Epithelial cell of esophagus (primary cell): ENCODE measurements around the gene KCNT1.
"Not testable (repeated sequence)": the region's sequence is repeated elsewhere in the genome, so short reads cannot be mapped to it uniquely, and the experiment has no call there.

Experiments used
- DNase-seq: peaks from one replicate; pipeline ENCODE4 v3.0.0; 2010; ENCODE audit warnings: low read depth
- H3K4me3 ChIP-seq: 2 replicates; pipeline ENCODE4 v1.5.1; 2011; ENCODE audit warnings: mild to moderate bottlenecking, low read length, control low read depth
- TF ChIP-seq, protein P1 (sequence below): IDR thresholded peaks from 2 replicates; pipeline ENCODE4 v1.5.1; 2011; ENCODE audit warnings: low read depth, mild to moderate bottlenecking, low read length, control low read depth, inconsistent platforms; ENCODE audit not compliant: insufficient read depth; ENCODE audit errors: missing control alignments

The KCNT1 gene

DNA sequence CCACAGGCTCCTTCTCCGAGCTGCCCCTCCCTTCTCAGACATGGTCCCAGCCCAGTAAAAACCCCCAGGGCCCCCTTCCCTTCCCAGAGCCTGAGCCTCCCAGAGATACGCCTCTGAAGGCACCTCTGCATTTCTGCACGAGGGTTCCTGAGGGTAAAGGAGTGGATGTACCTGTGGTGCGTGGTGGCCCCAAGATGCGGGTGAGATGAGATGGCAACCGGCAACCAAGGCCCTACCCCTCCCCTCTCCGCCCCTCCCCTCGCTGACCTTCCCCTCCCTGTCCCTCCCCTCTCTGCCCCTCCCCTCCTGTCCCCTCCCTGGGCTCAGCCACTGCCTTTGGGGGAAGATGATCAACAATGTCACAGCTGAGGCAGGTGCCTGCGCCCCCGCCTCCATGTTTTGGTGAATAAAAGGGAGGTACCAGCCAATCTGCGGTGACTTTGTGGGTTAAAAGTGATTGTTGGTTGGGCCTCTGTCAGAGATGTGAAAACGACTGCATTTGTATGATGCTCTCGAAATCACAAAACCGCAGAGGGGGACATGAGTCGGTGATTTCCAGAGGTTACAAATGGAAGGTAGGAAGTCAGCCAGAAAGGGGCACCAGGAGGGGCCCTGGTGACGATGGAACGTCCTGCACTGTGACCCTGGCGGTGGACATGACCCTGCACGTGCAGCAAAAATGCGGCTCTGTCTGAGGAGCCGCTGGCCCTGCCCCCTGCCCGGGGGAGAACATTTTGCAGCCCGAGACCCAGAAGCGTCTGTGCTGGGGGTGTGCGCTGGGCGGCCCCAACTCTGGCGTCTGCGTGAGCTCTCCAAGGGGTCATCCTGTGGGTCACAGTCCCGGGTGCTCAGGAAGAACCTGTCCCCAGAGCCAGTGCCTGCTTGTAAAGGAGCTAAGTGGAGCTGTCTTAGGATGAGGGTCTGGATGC is 35.2 kb upstream of the KCNT1 start:
- TF ChIP-seq, protein P1, sequence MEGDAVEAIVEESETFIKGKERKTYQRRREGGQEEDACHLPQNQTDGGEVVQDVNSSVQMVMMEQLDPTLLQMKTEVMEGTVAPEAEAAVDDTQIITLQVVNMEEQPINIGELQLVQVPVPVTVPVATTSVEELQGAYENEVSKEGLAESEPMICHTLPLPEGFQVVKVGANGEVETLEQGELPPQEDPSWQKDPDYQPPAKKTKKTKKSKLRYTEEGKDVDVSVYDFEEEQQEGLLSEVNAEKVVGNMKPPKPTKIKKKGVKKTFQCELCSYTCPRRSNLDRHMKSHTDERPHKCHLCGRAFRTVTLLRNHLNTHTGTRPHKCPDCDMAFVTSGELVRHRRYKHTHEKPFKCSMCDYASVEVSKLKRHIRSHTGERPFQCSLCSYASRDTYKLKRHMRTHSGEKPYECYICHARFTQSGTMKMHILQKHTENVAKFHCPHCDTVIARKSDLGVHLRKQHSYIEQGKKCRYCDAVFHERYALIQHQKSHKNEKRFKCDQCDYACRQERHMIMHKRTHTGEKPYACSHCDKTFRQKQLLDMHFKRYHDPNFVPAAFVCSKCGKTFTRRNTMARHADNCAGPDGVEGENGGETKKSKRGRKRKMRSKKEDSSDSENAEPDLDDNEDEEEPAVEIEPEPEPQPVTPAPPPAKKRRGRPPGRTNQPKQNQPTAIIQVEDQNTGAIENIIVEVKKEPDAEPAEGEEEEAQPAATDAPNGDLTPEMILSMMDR: no peak

GRCh38 chr9:135667463-135668001 is 34.5 kb upstream of the KCNT1 start:
- TF ChIP-seq, protein P1: no peak
- no peak overlapping the region for H3K4me3 ChIP-seq
- no peak for DNase-seq

More for the DNA sequence above, 35.2 kb upstream of the KCNT1 start:
- DNase-seq: no peak
- no peak overlapping the region for H3K4me3 ChIP-seq

DNA sequence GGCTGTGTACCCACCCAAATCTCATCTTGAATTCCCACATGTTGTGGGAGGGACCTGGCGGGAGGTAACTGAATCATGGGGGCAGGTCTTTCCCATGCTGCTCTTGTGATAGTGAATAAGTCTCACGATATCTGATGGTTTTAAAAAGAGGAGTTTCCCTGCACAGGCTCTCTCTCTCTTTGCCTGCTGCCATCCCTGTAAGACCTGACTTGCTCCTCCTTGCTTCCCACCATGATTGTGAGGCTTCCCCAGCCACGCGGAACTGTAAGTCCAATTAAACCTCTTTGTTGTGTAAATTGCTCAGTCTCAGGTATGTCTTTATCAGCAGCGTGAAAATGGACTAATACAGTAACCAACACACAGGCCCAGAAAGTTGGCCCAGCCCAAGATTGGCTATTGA is 33.0 kb upstream of the KCNT1 start:
- not testable (repeated sequence) for DNase-seq, H3K4me3 ChIP-seq

GRCh38 chr9:135669616-135670285 is 32.2 kb upstream of the KCNT1 start:
- no peak for DNase-seq
- TF ChIP-seq, protein P1: no peak
- H3K4me3 ChIP-seq: no peak overlapping the region

GRCh38 chr9:135670721-135671590 is 31.0 kb upstream of the KCNT1 start:
- no peak for DNase-seq
- TF ChIP-seq, protein P1: no peak
- H3K4me3 ChIP-seq: no peak overlapping the region

GRCh38 chr9:135671591-135672041 is 30.4 kb upstream of the KCNT1 start:
- DNase-seq: no peak
- TF ChIP-seq, protein P1: no peak
- H3K4me3 ChIP-seq: no peak overlapping the region

GRCh38 chr9:135672786-135673185 is 29.2 kb upstream of the KCNT1 start:
- H3K4me3 ChIP-seq, DNase-seq: not testable (repeated sequence)
